K562 (cell line): Measurements from ENCODE around the gene CD164L2. TPM values are rescaled to one million over a fixed set of nuclear protein-coding genes. Genes with fewer than 3 reads are reported as not detected.

Source experiments
- ATAC-seq: fragments of 200-7000 bp; cut with Tn5 transposase; 3 replicates; pipeline ENCODE4 v1.9.1; 2020; ENCODE audit warnings: moderate library complexity
- BruUV-seq: library from RNA; stranded (reverse); fragments of 400-500 nt; replicated peaks from 2 replicates; lab custom pipeline; 2021; lab: Mats Ljungman, UMichigan
- CTCF ChIA-PET: fragments of 300-600 bp; formaldehyde crosslinking; extraction: SDS; loops from one replicate; lab custom pipeline; 2021; ENCODE audit warnings: low intra/inter-chr PET ratio; lab: Yijun Ruan, JAX
- POLR2A ChIA-PET: fragments of 300-600, 350-650 bp; sonication (Branson Sonifier 250); formaldehyde crosslinking; extraction: SDS; loops from one replicate; lab custom pipeline; 2021; ENCODE audit warnings: antibody characterized with exemption, inconsistent platforms; lab: Yijun Ruan, JAX
- DNase-seq, 4 experiments: peaks; one replicate each; pipeline versions ENCODE4 v3.0.0 to v3.0.0-alpha.2; 2011 to 2018; ENCODE audit warnings: low spot score in 3 of 4, mixed read lengths in 3 of 4; ENCODE audit errors: extremely low read depth in 1 of 4
- FAIRE-seq: peaks from 2 replicates; lab custom pipeline; 2011; peaks lifted over from hg19 to GRCh38; lab: Jason Lieb, UNC
- H2AFZ ChIP-seq: 2 replicates; pipeline ENCODE4 v1.6.0; 2011; ENCODE audit warnings: low read depth, low read length, control low read depth, inconsistent platforms
- H3K27ac ChIP-seq: fragments of 200-600 bp; 3 replicates; pipeline ENCODE4 v1.8.0; 2011; ENCODE audit warnings: low read depth, mild to moderate bottlenecking, control low read depth, inconsistent platforms, low read length, moderate library complexity, mixed read lengths; ENCODE audit errors: extremely low read depth
- H3K27me3 ChIP-seq, 2 experiments: fragments of 300-600 bp in 1 of 2; 2 replicates in 1 of 2; 3 replicates in 1 of 2; pipeline versions ENCODE4 v1.6.0 to v1.8.0; 2011; ENCODE audit warnings: inconsistent platforms in 2 of 2, low read length in 2 of 2, mild to moderate bottlenecking in 1 of 2, mixed read lengths in 1 of 2, moderate library complexity in 1 of 2; ENCODE audit not compliant: control insufficient read depth in 2 of 2, insufficient read depth in 2 of 2
- H3K36me3 ChIP-seq: fragments of 300-600 bp; 3 replicates; pipeline ENCODE4 v1.8.0; 2011; ENCODE audit warnings: mild to moderate bottlenecking, low read length, inconsistent platforms; ENCODE audit not compliant: control insufficient read depth, insufficient read depth
- H3K4me1 ChIP-seq, 2 experiments: fragments of 200-600 bp in 1 of 2; replicated peaks in 1 of 2; 2 replicates in 1 of 2; 3 replicates in 1 of 2; pipeline versions ENCODE4 v1.5.1 to v1.8.0; 2011; ENCODE audit warnings: inconsistent platforms in 2 of 2, low read length in 2 of 2, mild to moderate bottlenecking in 1 of 2, mixed read lengths in 1 of 2, moderate library complexity in 1 of 2; ENCODE audit not compliant: control insufficient read depth in 2 of 2, insufficient read depth in 2 of 2
- H3K4me2 ChIP-seq: 2 replicates; pipeline ENCODE4 v1.6.1; 2011; ENCODE audit warnings: low read length, control low read depth, inconsistent platforms, mixed read lengths; ENCODE audit not compliant: insufficient read depth
- H3K4me3 ChIP-seq: fragments of 200-600 bp; sonication (generic), shearing (Covaris generic); 2 replicates; pipeline ENCODE4 v1.5.1; 2016; ENCODE audit warnings: control low read depth, inconsistent platforms
- H3K79me2 ChIP-seq: fragments of 200-600 bp; 3 replicates; pipeline ENCODE4 v1.8.0; 2011; ENCODE audit warnings: low read length, inconsistent platforms; ENCODE audit not compliant: control insufficient read depth, insufficient read depth
- H3K9ac ChIP-seq, 2 experiments: 2 replicates each; pipeline versions ENCODE4 v1.6.0 to v1.6.1; 2011; ENCODE audit warnings: low read depth in 2 of 2, low read length in 2 of 2, control low read depth in 1 of 2, inconsistent platforms in 1 of 2, mild to moderate bottlenecking in 1 of 2, mixed read lengths in 1 of 2; ENCODE audit not compliant: insufficient read depth in 1 of 2
- H3K9me1 ChIP-seq: one replicate; pipeline ENCODE4 v1.6.0; 2011; ENCODE audit warnings: inconsistent platforms, mild to moderate bottlenecking, low read length, moderate library complexity; ENCODE audit not compliant: control insufficient read depth, insufficient read depth
- H3K9me3 ChIP-seq: replicated peaks from 2 replicates; pipeline ENCODE4 v1.5.1; 2011; ENCODE audit warnings: low read depth, low read length, inconsistent platforms; ENCODE audit not compliant: control insufficient read depth, insufficient read depth
- H4K20me1 ChIP-seq: replicated peaks from 2 replicates; pipeline ENCODE4 v1.6.1; 2011; ENCODE audit warnings: low read length, inconsistent platforms, mixed read lengths; ENCODE audit not compliant: control insufficient read depth, insufficient read depth
- ATF1 ChIP-seq, 2 experiments: fragments of 450-650 bp in 1 of 2; IDR thresholded peaks; 2 replicates each; pipeline ENCODE4 v1.6.1; 2016; ENCODE audit warnings: missing compliant biosample characterization in 1 of 2, missing genetic modification characterization in 1 of 2
- BCOR ChIP-seq: fragments of 450-650 bp; IDR thresholded peaks from 2 replicates; pipeline ENCODE4 v1.6.1; 2016
- CBFA2T3 ChIP-seq: fragments of 450-650 bp; IDR thresholded peaks from 2 replicates; pipeline ENCODE4 v1.6.1; 2017
- DACH1 ChIP-seq: fragments of 450-650 bp; IDR thresholded peaks from 2 replicates; pipeline ENCODE4 v1.6.1; 2018; ENCODE audit not compliant: partially characterized antibody
- HMG20B ChIP-seq: fragments of 250-450 bp; sonication (Bioruptor Pico); IDR thresholded peaks from 2 replicates; pipeline ENCODE4 v1.5.0; 2021; ENCODE audit warnings: mild to moderate bottlenecking
- KLF6 ChIP-seq: fragments of 250-450 bp; sonication (Bioruptor Pico); IDR thresholded peaks from 2 replicates; pipeline ENCODE4 v1.4.0; 2020; ENCODE audit warnings: mild to moderate bottlenecking, moderate library complexity, borderline replicate concordance
- MCM2 ChIP-seq: fragments of 450-650 bp; IDR thresholded peaks from 2 replicates; pipeline ENCODE4 v1.6.1; 2017; ENCODE audit warnings: low read depth, mild to moderate bottlenecking
- MTA1 ChIP-seq: fragments of 450-650 bp; IDR thresholded peaks from 2 replicates; pipeline ENCODE4 v1.6.1; 2017; ENCODE audit warnings: borderline replicate concordance
- RBM39 ChIP-seq: fragments of 200-400 bp; formaldehyde crosslinking; optimal IDR thresholded peaks from 2 replicates; pipeline ENCODE3; 2018; ENCODE audit warnings: low read depth, low read length
- SIN3B ChIP-seq: fragments of 450-650 bp; IDR thresholded peaks from 2 replicates; pipeline ENCODE4 v1.6.1; 2017; ENCODE audit warnings: low read depth, mild to moderate bottlenecking, moderate library complexity
- TGIF2 ChIP-seq: sonication (generic); formaldehyde crosslinking; IDR thresholded peaks from 2 replicates; pipeline ENCODE4 v1.8.1; 2022; ENCODE audit warnings: mild to moderate bottlenecking, missing genetic modification reagents, moderate library complexity
- YY1 ChIP-seq, 3 experiments: IDR thresholded peaks; 2 replicates each; pipeline ENCODE4 v1.6.1; 2011; ENCODE audit warnings: low read length in 2 of 3, mild to moderate bottlenecking in 2 of 3, moderate library complexity in 2 of 3, borderline replicate concordance in 1 of 3, control low read depth in 1 of 3, low read depth in 1 of 3; ENCODE audit not compliant: insufficient read depth in 3 of 3, insufficient replicate concordance in 2 of 3, control insufficient read depth in 1 of 3, insufficient read length in 1 of 3; ENCODE audit errors: extremely low read depth in 1 of 3
- ZNF146 ChIP-seq: IDR thresholded peaks from one replicate; pipeline ENCODE4 v1.6.1; 2018; ENCODE audit warnings: missing compliant biosample characterization; ENCODE audit not compliant: unreplicated experiment
- ZNF274 ChIP-seq: IDR thresholded peaks from 2 replicates; pipeline ENCODE4 v1.6.1; 2011; ENCODE audit warnings: low read depth, mild to moderate bottlenecking, low read length, moderate library complexity, borderline replicate concordance
- ZNF444 ChIP-seq: fragments of 250-450 bp; sonication (Bioruptor Pico); IDR thresholded peaks from 2 replicates; pipeline ENCODE4 v1.4.0; 2020; ENCODE audit warnings: mild to moderate bottlenecking, moderate library complexity
- ZNF77 ChIP-seq: fragments of 250-450 bp; sonication (Bioruptor Pico); IDR thresholded peaks from 2 replicates; pipeline ENCODE4 v1.5.0; 2020
- ZNF780A ChIP-seq: fragments of 250-450 bp; sonication (Bioruptor Pico); IDR thresholded peaks from 2 replicates; pipeline ENCODE4 v1.5.0; 2021; ENCODE audit warnings: mild to moderate bottlenecking
- WGBS: fragments of 100-300 bp; shearing (Covaris generic); methylation state at CpG from one replicate; pipeline ENCODE4 v1.1.6; 2016; ENCODE audit warnings: low coverage, mixed read lengths; ENCODE audit not compliant: insufficient coverage; ENCODE audit errors: missing lambda C conversion rate; 5-methylcytosine and 5-hydroxymethylcytosine counted together
- in situ Hi-C: fragments of 300-500 bp; cut with MboI; formaldehyde crosslinking; loops from 4 replicates; pipeline ENCODE4 v1.15.0; 2018; ENCODE audit warnings: inconsistent platforms, mixed read lengths
- intact Hi-C: fragments of 100-400 bp; cut with micrococcal nuclease; formaldehyde crosslinking; loops from 2 replicates; pipeline ENCODE4 v1.14.2; 2022
- polyA plus RNA-seq, 8 experiments: library from polyadenylated mRNA; depleted of rRNA in 4 of 8; stranded (reverse) in 5 of 8; unstranded in 3 of 8; fragments of >200 nt; fragmentation: Nextera tagmentation in 2 of 8; fragmentation: Illumina TruSeq in 1 of 8; extraction: Ambion mirVana in 2 of 8; extraction: Trizol in 1 of 8; gene quantifications; 2 replicates each; pipeline versions ENCODE4 v1.2.1 to v1.2.3, GENCODE V29; 2011 to 2014; ENCODE audit warnings: inconsistent platforms in 1 of 8, missing spikeins in 1 of 8
- total RNA-seq, 7 experiments: library from RNA; depleted of rRNA in 6 of 7; stranded (reverse); fragments of >200 nt in 6 of 7; fragmentation: Illumina TruSeq in 2 of 7; extraction: Trizol in 2 of 7; gene quantifications; 2 replicates each; pipeline versions ENCODE4 v1.2.1 to v1.2.3, GENCODE V29; 2011 to 2021; ENCODE audit warnings: low replicate concordance in 1 of 7
- TF ChIP-seq, protein P1 (sequence below): sonication (generic); formaldehyde crosslinking; IDR thresholded peaks from 2 replicates; pipeline ENCODE4 v1.8.1; 2023; ENCODE audit warnings: mild to moderate bottlenecking, missing genetic modification reagents
- TF ChIP-seq, protein P2 (sequence below): IDR thresholded peaks from 2 replicates; pipeline ENCODE4 v1.6.1; 2011; ENCODE audit not compliant: insufficient read length; ENCODE audit errors: extremely low read depth

Gene CD164L2
- total and polyA plus RNA-seq, 9 of the 15 experiments (the other 6 are each of a cell fraction or from before 2014, with no cell fraction given): 0.08 to 0.92 (median 0.38) TPM; not detected in 1

DNA sequence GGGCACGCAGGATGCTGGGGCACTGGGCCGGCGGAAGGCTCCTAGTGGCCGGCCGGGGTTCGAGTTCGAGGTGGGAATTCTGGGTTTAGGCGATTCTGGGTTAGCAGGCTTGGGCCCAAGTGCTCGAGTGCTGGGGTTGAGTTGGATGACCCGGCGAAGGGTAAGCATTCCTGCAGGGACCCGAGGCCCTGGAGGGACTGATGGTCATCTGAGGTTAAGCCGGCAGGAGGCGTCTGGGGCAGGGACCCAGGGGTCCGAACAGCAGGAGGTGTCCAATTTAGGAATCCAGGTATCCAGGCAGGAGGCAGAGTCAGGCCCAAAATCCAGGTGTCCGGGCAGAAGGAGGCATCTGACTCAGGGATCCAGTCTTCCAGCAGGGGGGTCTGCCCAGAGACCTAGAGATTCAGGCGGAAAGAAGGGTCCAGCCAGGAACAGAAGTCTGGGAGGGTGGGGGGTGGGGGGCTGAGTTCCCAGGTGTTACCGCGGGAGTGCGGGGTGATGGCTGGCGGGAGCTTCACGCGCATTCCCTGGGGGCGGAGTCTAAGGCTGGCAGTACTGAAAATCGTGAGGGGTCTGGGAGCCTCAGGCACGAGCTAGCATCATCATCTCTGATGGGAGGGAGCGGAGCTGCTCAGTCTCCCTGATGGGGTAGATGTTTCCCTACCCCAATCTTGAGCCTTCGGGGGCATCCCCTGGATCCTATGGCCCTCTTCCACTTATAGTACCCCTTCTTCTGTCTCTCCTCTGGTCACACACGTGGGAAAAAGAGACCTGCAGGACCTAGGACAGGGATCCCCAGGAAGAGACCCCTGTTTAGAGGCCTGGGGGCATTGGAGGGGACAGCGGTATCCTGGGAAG lies 9.9 kb upstream of the CD164L2 start:
- Histone ChIP-seq H3K9ac (peak overlapping the region; percentile 85 to 98), H3K27ac (peak overlapping the region; percentile 88), H4K20me1 (no peaks in the 10 kb centered on the region), H3K9me3 (no peaks in the 10 kb centered on the region), H3K36me3 (peaks cover 9% of the 10 kb centered on the region; the same call in 1 of the 3 replicates), H3K79me2 (peaks cover 12% of the 10 kb centered on the region), H3K4me2 (peak overlapping the region; percentile 96), H3K9me1 (no peaks in the 10 kb centered on the region), H3K4me3 (peak overlapping the region; percentile 96), H3K4me1 (peaks cover 8 to 44% of the 10 kb centered on the region in 2 experiments), H3K27me3 (no peaks in the 10 kb centered on the region), H2AFZ (peak overlapping the region; percentile 92)
- WGBS: 9% methylated on average over 30 of the region's 30 CpGs
- ATAC-seq: peak; percentile 50
- CTCF ChIA-PET: interaction anchor here (0.6 to 1.4 kb wide), 5 partner anchors 27 to 274 kb away, joined by 3 to 7 read pairs (median 4); no protein-coding TSS in a partner anchor
- FAIRE-seq: peak; percentile 42
- POLR2A ChIA-PET: interaction anchor here (0.5 to 1.0 kb wide), 3 partner anchors 26 to 348 kb away, joined by 3 read pairs; partner anchors contain the start of gene MAP3K6
- DNase-seq: peak; percentile 63 to 76 (median 70)
- BruUV-seq: TSS peak; percentile 75
- intact Hi-C loops: loop anchor here (1.0 to 5.0 kb wide), 4 partner anchors 36 to 270 kb away; no protein-coding TSS in a partner anchor
- in situ Hi-C loops: loop anchor here (5.0 kb wide), 2 partner anchors 269 to 291 kb away; no protein-coding TSS in a partner anchor
- TF ChIP-seq TGIF2 (CRISPR knock-in tag): 0 out of 2 replicates have a peak, but pooled peaks have one; percentile 44
- no peak for TF ChIP-seq YY1 (IDR thresholded peaks at IDR 0.05; ENCODE audit: borderline replicate concordance in 1 of 3, control insufficient read depth in 1 of 3, extremely low read depth in 1 of 3, insufficient read depth in 3 of 3, insufficient read length in 1 of 3, insufficient replicate concordance in 2 of 3, low read depth in 1 of 3, low read length in 2 of 3)
- no peak for TF ChIP-seq DACH1
- TF ChIP-seq CBFA2T3: no peak
- TF ChIP-seq, protein P1, sequence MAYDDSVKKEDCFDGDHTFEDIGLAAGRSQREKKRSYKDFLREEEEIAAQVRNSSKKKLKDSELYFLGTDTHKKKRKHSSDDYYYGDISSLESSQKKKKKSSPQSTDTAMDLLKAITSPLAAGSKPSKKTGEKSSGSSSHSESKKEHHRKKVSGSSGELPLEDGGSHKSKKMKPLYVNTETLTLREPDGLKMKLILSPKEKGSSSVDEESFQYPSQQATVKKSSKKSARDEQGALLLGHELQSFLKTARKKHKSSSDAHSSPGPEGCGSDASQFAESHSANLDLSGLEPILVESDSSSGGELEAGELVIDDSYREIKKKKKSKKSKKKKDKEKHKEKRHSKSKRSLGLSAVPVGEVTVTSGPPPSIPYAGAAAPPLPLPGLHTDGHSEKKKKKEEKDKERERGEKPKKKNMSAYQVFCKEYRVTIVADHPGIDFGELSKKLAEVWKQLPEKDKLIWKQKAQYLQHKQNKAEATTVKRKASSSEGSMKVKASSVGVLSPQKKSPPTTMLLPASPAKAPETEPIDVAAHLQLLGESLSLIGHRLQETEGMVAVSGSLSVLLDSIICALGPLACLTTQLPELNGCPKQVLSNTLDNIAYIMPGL (CRISPR knock-in tag): 0 out of 2 replicates have a peak, but pooled peaks have one; percentile 23
- TF ChIP-seq ZNF77 (CRISPR knock-in tag): no peak
- TF ChIP-seq MTA1: 0 out of 2 replicates have a peak, but pooled peaks have one; percentile 14
- TF ChIP-seq KLF6 (CRISPR knock-in tag): no peak
- TF ChIP-seq ATF1 (CRISPR knock-in tag; IDR thresholded peaks at IDR 0.05): no peak
- TF ChIP-seq ATF1 (tag; IDR thresholded peaks at IDR 0.05): peak; percentile 90
- TF ChIP-seq MCM2: no peak
- TF ChIP-seq HMG20B (CRISPR knock-in tag): no peak
- no peak for TF ChIP-seq ZNF274
- TF ChIP-seq ZNF146 (CRISPR knock-in tag): no peak
- no peak for TF ChIP-seq ZNF780A (CRISPR knock-in tag)
- no peak for TF ChIP-seq RBM39
- no peak for TF ChIP-seq ZNF444 (CRISPR knock-in tag)
- TF ChIP-seq, protein P2, sequence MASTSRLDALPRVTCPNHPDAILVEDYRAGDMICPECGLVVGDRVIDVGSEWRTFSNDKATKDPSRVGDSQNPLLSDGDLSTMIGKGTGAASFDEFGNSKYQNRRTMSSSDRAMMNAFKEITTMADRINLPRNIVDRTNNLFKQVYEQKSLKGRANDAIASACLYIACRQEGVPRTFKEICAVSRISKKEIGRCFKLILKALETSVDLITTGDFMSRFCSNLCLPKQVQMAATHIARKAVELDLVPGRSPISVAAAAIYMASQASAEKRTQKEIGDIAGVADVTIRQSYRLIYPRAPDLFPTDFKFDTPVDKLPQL: no peak
- no peak for TF ChIP-seq SIN3B
- no peak; the same call in 1 of the 2 replicates for TF ChIP-seq BCOR
